SK-N-SH (cell line): Measurements from ENCODE around the gene FJX1.
A peak's percentile ranks its signal among the peaks of the same experiment; 100 is the strongest.

Source experiments
- CTCF ChIP-seq: fragments of 200-600 bp; sonication (generic); IDR thresholded peaks from 2 replicates; pipeline ENCODE4 v1.6.1; 2017; ENCODE audit warnings: antibody characterized with exemption, mild to moderate bottlenecking, moderate library complexity
- FOXM1 ChIP-seq: IDR thresholded peaks from 2 replicates; pipeline ENCODE4 v1.4.0; 2012; ENCODE audit warnings: low read depth, mild to moderate bottlenecking
- GABPA ChIP-seq: IDR thresholded peaks from 2 replicates; pipeline ENCODE4 v1.4.0; 2012; ENCODE audit warnings: low read depth, mild to moderate bottlenecking
- JUND ChIP-seq: IDR thresholded peaks from 2 replicates; pipeline ENCODE4 v1.4.0; 2012
- MXI1 ChIP-seq: IDR thresholded peaks from 2 replicates; pipeline ENCODE4 v1.6.1; 2012; ENCODE audit warnings: mild to moderate bottlenecking, low read depth, low read length, improper control_type of control experiment
- POLR2AphosphoS5 ChIP-seq: IDR thresholded peaks from 2 replicates; pipeline ENCODE4 v1.6.1; 2012; ENCODE audit warnings: low read depth, low read length
- TAF1 ChIP-seq: IDR thresholded peaks from 2 replicates; pipeline ENCODE4 v1.6.1; 2012; ENCODE audit warnings: low read depth, mild to moderate bottlenecking, low read length, moderate library complexity, borderline replicate concordance
- USF1 ChIP-seq: IDR thresholded peaks from 2 replicates; pipeline ENCODE4 v1.4.0; 2012; ENCODE audit warnings: low read depth, borderline replicate concordance
- USF2 ChIP-seq: fragments of 150-350 bp; IDR thresholded peaks from 2 replicates; pipeline ENCODE4 v1.6.1; 2017; ENCODE audit warnings: antibody characterized with exemption, low read length, low read depth, borderline replicate concordance

DNA sequence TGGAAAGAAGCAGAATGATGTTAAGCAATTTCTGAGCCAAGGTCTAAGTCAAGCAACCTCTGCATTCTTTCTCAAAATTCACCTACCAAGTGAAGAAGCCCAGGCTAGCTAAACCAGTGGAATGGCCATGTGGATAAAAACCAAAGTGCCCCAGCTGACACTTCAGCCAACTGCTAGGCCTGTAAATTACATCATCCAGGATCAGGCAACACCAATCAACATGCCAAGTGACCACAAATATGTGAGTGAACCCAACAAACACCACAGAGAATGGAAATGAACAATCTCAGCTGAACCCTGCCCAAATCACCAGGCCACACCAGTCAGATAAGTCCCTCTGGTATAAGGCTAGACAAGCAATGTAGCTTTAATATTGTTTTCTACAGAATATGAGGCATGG lies 25.1 kb upstream of the FJX1 start:
- TF ChIP-seq USF2 (no peak), CTCF (no peak), MXI1 (no peak), FOXM1 (no peak), USF1 (no peak), TAF1 (no peak), JUND (peak; percentile 55; the same call in 1 of the 2 replicates), GABPA (no peak), POLR2AphosphoS5 (peak; percentile 13; the same call in 1 of the 2 replicates)
